Bone marrow (tissue), 2 donors: ENCODE results near the gene PIGV.
"Not testable (repeated sequence)": the region's sequence is repeated elsewhere in the genome, so short reads cannot be mapped to it uniquely, and the experiment has no call there.

Source experiments
- DNase-seq, 2 donors: peaks; one replicate each; lab custom pipeline; 2025; lab: John Stamatoyannopoulos, UW

The PIGV gene

DNA sequence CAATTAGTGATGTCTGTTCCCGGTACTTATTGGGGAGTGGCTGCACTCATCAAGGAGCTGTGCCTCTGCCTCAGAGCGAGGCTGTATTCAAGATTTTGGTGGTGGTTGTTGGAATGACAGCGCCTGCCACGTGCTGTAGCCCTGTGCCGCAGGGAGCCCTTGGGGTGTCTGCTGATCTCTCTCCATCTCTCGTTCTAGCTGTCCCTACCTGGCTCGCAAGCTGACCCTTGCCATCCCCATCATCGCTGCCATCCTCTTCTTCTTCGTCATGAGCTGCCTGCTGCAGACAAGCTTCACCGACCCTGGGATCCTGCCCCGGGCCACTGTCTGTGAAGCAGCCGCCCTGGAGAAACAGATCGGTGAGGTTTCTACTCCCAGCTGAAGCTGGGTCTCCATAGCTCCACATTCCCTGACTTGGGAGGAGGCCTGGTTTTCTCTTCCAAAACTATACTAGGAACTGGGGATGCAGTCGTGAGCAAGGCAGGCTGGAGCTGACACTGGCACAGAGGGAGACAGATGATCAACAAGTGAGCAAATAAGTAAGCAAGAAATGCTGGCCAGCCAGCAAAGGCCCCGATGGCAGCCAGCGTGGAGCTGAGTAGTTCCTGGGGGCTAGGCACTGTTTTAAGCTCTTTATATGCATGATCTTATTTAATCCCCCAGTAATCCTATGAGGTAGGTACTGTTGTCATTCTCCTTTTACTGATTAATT is 44.7 kb downstream of the PIGV start:
- DNase-seq, result no peak

DNA sequence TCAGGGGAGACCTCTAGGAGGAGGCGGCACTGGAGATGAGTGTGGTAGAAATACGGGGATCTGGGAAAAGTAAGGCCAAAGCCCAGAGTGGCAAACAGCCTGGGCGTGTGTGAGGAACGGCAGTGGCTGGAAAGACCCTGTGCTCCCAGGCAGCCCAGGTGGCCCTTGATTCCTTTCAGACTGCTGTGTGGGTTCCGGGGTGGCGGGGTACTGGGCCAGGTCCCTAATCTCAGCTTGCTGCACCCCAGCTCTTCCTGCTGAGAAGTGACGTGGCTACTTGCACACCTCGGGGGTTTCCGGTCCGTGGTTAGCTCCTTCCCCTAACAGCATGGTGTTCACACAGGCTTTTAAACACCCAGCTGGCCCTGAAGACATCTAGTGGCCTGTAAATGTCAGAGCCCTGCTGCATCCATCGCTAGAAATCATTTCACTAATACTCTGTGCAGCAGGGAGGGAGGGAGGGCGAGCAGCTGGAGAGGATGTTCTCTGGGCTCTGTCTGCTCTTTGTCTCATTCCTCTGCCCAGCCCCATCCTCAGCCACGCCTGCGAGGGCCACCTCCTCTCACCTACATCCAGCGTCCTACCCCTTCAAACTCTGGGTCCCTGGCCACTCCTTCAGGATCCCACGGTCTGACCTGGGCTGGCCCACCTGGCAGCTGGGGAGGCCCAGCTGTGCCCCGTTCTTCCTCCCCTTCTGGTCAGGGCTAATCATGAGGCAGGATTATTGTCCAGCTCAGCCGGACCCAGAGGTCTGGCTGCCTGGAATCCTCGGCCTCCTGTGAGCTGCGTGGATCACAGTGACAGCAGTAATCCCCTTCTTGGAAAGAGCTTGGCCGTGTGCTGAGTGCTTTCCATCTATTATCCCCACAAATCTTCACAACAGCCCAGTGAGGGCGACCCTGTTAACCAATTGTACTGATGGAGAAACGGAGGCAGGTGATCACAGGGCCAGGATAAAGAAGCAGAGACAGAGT is 46.0 kb downstream of the PIGV start:
- peak; percentile 17 to 83 for DNase-seq

DNA sequence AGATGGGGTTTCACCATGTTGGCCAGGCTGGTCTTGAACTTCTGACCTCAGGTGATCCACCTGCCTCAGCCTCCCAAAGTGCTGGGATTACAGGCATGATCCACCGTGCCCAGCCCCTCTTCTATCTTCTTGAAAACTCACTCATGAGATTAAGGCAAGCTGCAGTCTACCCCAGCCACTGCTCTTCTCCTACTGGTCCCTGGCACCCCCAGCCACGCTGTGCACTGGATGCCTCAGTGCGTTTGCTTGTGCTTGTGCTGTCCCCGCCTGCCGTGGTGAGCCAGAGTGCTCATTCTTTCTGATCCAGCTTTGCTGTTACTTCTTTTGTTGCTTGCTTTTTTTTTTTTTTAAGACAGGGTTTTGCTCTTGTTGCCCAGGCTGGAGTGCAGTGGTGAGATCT is 49.9 kb downstream of the PIGV start:
- not testable (repeated sequence) for DNase-seq

DNA sequence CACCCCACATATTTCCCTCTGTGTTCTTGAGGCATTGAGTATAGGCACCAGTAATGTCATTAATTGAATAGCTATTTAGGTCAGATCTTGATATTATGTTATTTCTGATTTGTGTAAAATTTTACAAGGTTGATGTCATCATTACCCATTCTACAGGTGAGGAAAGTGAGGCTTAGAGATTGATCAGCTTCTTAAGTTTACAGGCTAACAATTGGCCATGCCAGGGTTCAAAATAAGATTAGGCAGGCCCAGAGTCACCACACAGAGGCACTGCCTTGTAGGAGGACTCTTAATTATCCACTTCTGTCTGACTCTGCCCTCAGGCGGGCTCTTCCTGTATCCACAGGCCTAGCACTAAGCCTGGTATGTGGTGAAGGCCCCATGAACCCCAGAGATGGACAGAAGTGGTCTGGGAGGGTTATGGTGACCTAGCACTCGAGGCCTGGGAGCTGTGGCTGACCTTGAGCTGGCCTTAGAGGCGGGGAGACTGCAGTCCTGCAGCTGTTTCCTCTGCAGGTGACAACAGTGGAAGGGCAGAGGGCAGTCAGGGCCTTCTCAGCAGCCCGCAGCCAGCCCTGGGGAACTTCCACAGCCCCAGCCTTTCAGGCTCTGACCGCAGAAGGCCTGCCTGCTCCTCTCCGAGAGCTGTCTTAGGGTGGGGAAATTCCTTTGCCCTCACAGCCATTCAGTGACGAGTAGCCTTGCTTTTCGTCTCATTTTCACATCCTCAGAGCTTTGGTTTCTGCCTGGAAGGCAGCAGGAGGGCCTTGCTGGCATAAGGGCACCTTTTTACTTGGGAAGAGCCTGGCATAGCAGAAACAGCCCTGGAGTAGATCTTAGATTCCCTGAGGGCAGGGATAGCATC is 51.0 kb downstream of the PIGV start:
- DNase-seq, result no peak

DNA sequence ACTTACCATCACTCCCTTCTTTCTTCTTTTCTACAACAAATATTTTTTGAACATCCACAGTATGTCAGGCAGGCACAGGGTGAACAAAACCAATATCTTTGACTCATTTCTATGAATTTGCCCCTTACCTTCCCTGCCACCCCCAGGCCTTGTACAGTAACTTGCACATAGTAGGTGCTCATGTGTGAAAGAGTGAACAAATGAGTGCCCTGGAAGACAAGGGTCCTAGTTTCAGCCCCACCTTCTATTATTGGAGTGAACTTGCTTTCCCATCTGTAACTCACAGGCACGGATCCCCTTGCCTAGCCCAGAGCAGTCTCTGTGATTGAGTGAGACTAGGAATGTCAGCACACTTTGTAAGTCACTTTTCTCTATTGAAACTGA is 51.6 kb downstream of the PIGV start:
- no peak for DNase-seq

DNA sequence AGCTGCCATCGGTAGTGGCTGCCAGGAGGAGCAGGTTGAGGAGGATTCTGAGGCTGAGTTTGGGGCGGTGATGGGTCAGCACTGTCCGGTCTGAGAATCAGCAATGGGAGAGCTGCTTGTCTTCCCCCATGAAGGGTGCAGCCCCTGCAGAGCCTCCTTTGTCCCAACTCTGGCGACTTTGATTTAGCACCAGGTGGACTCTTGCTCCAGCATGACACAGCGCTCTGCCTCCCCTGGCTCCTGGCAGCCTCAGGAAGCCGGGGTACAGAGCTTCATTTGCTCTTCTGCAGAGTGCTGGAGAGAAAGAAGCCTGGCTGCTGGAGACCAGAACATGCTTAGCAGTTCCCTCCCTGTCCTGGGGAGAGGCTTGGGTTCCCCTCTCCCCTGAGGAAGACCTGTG is 52.0 kb downstream of the PIGV start:
- no peak for DNase-seq

DNA sequence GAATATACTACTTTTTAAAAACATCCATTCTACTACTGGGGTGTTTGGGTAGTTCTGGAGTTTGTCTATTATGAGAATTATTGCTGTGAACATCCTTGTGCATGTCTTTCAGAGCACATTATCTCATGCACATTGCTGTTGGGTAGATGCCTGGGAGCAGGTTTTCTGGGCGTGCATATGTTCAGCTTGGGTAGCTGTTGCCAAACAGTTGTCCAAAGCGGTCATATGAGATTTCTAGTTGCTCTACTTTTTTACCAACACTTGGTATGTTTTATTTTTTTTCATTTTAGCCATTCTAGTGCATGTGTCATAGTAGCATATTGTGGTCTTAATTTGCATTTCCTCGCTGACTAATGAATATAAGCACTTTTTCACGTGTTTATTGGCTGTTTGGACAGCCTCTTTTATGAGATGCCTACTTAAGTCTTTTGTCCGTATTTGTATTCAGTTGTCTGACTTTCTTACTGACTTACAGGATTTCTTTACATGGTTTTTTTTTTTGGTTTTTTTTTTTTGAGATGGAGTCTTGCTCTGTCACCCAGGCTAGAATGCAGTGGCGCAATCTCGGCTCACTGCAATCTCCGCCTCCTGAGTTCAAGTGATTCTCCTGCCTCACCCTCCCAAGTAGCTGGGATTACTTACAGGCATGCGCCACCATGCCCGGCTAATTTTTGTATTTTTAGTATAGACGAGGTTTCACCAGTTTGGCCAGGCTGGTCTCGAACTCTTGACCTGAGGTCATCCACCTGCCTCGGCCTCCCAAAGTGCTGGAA is 56.9 kb downstream of the PIGV start:
- no peak for DNase-seq

DNA sequence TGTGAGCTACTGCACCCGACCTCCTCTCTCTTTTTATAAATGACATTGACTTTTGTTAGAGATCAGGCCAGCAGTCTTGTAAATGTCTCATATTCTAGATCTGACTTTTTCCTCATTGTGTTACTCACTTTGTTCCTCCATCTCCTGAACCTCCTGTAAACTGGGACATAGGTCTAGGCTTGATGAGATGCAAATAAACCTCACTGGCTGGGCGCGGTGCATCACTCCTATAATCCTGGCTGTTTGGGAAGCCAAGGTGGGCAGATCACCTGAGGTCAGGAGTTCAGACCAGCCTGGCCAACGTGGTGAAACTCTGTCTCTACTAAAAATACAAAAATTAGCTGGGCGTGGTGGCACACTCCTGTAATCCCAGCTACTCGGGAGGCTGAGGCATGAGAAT is 60.1 kb downstream of the PIGV start:
- DNase-seq, result not testable (repeated sequence)
